HepG2 (cell line): ENCODE data around the gene FAM219A.

Source experiments
- ATAD3A ChIP-seq: sonication (generic); formaldehyde crosslinking; IDR thresholded peaks from 2 replicates; pipeline ENCODE4 v1.4.0; 2020; ENCODE audit warnings: missing genetic modification reagents
- BRD4 ChIP-seq: sonication (generic); formaldehyde crosslinking; IDR thresholded peaks from 2 replicates; pipeline ENCODE4 v1.4.0; 2020; ENCODE audit warnings: missing genetic modification reagents
- ELF1 ChIP-seq: sonication (generic); formaldehyde crosslinking; IDR thresholded peaks from 2 replicates; pipeline ENCODE4 v1.4.0; 2020; ENCODE audit warnings: missing genetic modification reagents
- EZH2 ChIP-seq: conservative IDR thresholded peaks from 2 replicates; pipeline ENCODE4 v1.6.1; 2012; ENCODE audit warnings: mild to moderate bottlenecking, low read depth, low read length, moderate library complexity
- IKZF5 ChIP-seq: IDR thresholded peaks from 2 replicates; pipeline ENCODE4 v1.6.1; 2018; ENCODE audit warnings: missing genetic modification reagents, mild to moderate bottlenecking, missing compliant biosample characterization
- KAT7 ChIP-seq: IDR thresholded peaks from 2 replicates; pipeline ENCODE4 v1.6.1; 2018; ENCODE audit warnings: borderline replicate concordance, missing compliant biosample characterization
- NFE2L1 ChIP-seq: sonication (generic); formaldehyde crosslinking; IDR thresholded peaks from 2 replicates; pipeline ENCODE4 v1.4.0; 2020; ENCODE audit warnings: missing genetic modification reagents, mild to moderate bottlenecking, borderline replicate concordance
- RNF2 ChIP-seq: fragments of 450-650 bp; conservative IDR thresholded peaks from 2 replicates; pipeline ENCODE4 v1.6.1; 2016; ENCODE audit warnings: low read depth
- SETDB1 ChIP-seq: sonication (generic); formaldehyde crosslinking; IDR thresholded peaks from 2 replicates; pipeline ENCODE4 v1.5.1; 2020; ENCODE audit warnings: missing genetic modification reagents, mild to moderate bottlenecking, borderline replicate concordance
- SMC3 ChIP-seq: IDR thresholded peaks from 2 replicates; pipeline ENCODE4 v1.6.1; 2011; ENCODE audit warnings: low read length, improper control_type of control experiment
- TRAFD1 ChIP-seq: sonication (generic); formaldehyde crosslinking; IDR thresholded peaks from 2 replicates; pipeline ENCODE4 v1.5.1; 2020; ENCODE audit warnings: missing genetic modification reagents, mild to moderate bottlenecking, borderline replicate concordance
- TF ChIP-seq, protein P1 (sequence below): sonication (generic); formaldehyde crosslinking; IDR thresholded peaks from 2 replicates; pipeline ENCODE4 v1.4.0; 2020; ENCODE audit warnings: mild to moderate bottlenecking, missing genetic modification reagents

GRCh38 chr9:34380511-34381315 is 77.7 kb downstream of the FAM219A start:
- TF ChIP-seq, protein P1, sequence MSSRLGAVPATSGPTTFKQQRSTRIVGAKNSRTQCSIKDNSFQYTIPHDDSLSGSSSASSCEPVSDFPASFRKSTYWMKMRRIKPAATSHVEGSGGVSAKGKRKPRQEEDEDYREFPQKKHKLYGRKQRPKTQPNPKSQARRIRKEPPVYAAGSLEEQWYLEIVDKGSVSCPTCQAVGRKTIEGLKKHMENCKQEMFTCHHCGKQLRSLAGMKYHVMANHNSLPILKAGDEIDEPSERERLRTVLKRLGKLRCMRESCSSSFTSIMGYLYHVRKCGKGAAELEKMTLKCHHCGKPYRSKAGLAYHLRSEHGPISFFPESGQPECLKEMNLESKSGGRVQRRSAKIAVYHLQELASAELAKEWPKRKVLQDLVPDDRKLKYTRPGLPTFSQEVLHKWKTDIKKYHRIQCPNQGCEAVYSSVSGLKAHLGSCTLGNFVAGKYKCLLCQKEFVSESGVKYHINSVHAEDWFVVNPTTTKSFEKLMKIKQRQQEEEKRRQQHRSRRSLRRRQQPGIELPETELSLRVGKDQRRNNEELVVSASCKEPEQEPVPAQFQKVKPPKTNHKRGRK (CRISPR knock-in tag), result no peak
- TF ChIP-seq IKZF5 (CRISPR knock-in tag), result peak; percentile 71
- no peak for TF ChIP-seq RNF2
- no peak for TF ChIP-seq BRD4 (CRISPR knock-in tag)
- no peak for TF ChIP-seq SETDB1 (CRISPR knock-in tag)
- TF ChIP-seq NFE2L1 (CRISPR knock-in tag), result no peak
- TF ChIP-seq KAT7 (CRISPR knock-in tag), result peak; percentile 45; the same call in 1 of the 2 replicates
- TF ChIP-seq SMC3, result no peak
- no peak for TF ChIP-seq ELF1 (CRISPR knock-in tag)
- TF ChIP-seq ATAD3A, result no peak
- no peak for TF ChIP-seq TRAFD1 (CRISPR knock-in tag)
- no peak for TF ChIP-seq EZH2
